Astrocyte of the spinal cord (primary cell): Measurements from ENCODE around the gene SLC30A3.

Experiments used
- DNase-seq: peaks from one replicate; pipeline ENCODE4 v3.0.0; 2011; ENCODE audit warnings: low read depth, low spot score
- H3K4me3 ChIP-seq: 2 replicates; pipeline ENCODE4 v1.5.1; 2011; ENCODE audit warnings: low read depth, mild to moderate bottlenecking, low read length, moderate library complexity
- in situ Hi-C: cut with HindIII; loops from 2 replicates; pipeline ENCODE4 v1.10.0; 2017; ENCODE audit warnings: low sequenced_read_pairs
- TF ChIP-seq, protein P1 (sequence below): IDR thresholded peaks from 2 replicates; pipeline ENCODE4 v1.5.1; 2012; ENCODE audit warnings: low read depth, mild to moderate bottlenecking, low read length, inconsistent platforms

Gene SLC30A3

GRCh38 chr2:27251766-27252165 lies 11.1 kb downstream of the SLC30A3 start:
- H3K4me3 ChIP-seq = no peak overlapping the region
- in situ Hi-C loops = loop anchor here (25.0 kb wide), 1 partner anchor 139 kb away; the partner anchor contains the start of genes ABHD1 and CGREF1
- no peak for DNase-seq
- TF ChIP-seq, protein P1, sequence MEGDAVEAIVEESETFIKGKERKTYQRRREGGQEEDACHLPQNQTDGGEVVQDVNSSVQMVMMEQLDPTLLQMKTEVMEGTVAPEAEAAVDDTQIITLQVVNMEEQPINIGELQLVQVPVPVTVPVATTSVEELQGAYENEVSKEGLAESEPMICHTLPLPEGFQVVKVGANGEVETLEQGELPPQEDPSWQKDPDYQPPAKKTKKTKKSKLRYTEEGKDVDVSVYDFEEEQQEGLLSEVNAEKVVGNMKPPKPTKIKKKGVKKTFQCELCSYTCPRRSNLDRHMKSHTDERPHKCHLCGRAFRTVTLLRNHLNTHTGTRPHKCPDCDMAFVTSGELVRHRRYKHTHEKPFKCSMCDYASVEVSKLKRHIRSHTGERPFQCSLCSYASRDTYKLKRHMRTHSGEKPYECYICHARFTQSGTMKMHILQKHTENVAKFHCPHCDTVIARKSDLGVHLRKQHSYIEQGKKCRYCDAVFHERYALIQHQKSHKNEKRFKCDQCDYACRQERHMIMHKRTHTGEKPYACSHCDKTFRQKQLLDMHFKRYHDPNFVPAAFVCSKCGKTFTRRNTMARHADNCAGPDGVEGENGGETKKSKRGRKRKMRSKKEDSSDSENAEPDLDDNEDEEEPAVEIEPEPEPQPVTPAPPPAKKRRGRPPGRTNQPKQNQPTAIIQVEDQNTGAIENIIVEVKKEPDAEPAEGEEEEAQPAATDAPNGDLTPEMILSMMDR = no peak

DNA sequence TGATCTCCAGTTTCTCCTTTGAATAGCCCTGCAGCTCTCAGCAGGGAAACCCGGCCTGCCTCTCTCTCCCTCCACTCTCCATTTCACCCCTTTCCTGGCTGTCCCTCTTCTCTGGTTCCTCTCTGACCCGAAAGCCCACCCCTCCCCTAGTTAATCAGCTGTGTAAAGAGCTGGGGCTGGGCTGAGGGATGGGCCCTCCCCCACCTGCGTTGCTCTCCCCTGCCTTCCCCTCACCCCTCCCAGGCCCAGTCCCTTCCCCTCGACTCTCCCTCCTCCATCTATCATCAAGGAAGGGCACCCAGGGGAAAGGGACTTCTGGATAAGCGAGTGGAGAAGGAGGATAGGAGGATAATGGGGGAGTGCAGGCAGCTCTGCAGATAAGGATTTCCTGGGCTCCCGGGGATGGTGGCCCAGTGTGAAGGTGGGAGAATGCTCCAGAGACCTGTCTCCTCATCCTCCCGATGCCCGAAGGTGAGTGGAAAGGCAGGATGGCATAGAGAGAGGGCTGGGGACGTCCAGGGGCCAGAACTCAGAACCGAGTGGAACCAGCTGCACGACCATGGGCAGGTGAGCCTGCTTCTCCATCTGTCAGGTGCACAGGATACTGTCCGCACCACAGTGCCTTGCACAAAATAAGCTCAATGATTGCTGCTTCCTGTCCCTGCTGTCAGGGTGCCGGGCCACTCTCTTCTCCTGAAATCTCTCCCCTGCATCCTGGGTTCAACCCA lies 12.0 kb downstream of the SLC30A3 start:
- in situ Hi-C loops = loop anchor here (25.0 kb wide), 1 partner anchor 139 kb away; the partner anchor contains the start of genes ABHD1 and CGREF1
- no peak for DNase-seq
- TF ChIP-seq, protein P1 = no peak
- H3K4me3 ChIP-seq = no peak overlapping the region

DNA sequence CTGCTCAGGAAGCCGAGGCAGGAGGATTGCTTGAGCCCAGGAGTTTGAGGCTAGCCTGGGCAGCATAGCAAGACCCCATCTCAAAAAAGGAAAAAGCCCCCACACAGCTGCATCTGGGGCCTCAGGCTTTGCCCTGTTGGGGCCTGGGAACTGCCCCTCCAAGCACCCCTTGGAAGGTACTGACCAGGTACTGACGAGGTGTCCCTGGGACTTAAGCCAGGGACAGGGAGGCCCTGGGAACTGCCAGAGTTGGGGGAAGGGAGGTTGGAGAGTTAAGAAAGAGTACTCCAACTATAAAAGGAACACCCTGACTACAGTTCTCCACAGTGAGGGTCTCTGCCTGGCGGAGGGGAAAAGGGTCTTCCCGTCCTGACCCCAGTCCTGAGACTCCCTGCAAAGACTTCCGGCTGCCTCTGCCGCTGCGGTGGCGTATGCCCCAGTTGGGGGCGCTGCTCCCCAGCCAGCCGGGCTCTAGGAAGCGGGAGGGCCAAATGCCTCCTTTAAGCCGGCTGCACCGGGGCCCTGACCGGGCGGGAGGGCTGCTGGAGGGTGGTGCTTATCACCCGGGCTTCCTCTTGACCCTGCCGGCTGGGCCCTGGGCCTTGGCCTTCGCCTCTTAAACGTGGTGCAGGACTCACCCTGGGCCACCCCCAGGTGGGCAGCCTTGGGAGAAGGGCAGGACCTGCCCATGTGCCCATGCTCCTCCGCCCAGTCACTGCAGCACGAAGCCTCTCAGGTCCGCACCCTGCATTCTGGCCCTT lies 12.8 kb downstream of the SLC30A3 start:
- H3K4me3 ChIP-seq = no peak overlapping the region
- TF ChIP-seq, protein P1 = peak; percentile 80
- peak; percentile 13 for DNase-seq
- in situ Hi-C loops = loop anchor here (25.0 kb wide), 1 partner anchor 138 kb away; the partner anchor contains the start of genes ABHD1 and CGREF1

GRCh38 chr2:27249159-27249890 lies 13.5 kb downstream of the SLC30A3 start:
- H3K4me3 ChIP-seq = no peak overlapping the region

GRCh38 chr2:27247893-27248292 lies 15.0 kb downstream of the SLC30A3 start:
- no peak for DNase-seq
- in situ Hi-C loops = no loop called here
- TF ChIP-seq, protein P1 = no peak
- H3K4me3 ChIP-seq = no peak overlapping the region

More at GRCh38 chr2:27249159-27249890, 13.5 kb downstream of the SLC30A3 start:
- peak; percentile 44 for DNase-seq
- in situ Hi-C loops = no loop called here
- TF ChIP-seq, protein P1 = no peak

- H3K4me3 ChIP-seq = no peak overlapping the region
- no peak for DNase-seq
- TF ChIP-seq, protein P1 = no peak
- in situ Hi-C loops = no loop called here
Observed at GRCh38 chr2:27245626-27246025, 17.2 kb downstream of the SLC30A3 start.
